AG20443 (cell line): Measurements from ENCODE around the gene FFAR3.
A peak's percentile ranks its signal among the peaks of the same experiment; 100 is the strongest.

Source experiments
- DNase-seq: peaks from one replicate; pipeline ENCODE4 v3.0.0; 2012; ENCODE audit warnings: low spot score, mixed read lengths

The FFAR3 gene

GRCh38 chr19:35357867-35358573, at the start of gene FFAR3:
Gene FFAR3 (plus strand): TSS chr19:35358460. CDS start chr19:35358891, 431 bp downstream.
- DNase-seq: peak; percentile 46

- DNase-seq: no peak
Observed at GRCh38 chr19:35308910-35309309, 49.4 kb upstream of the FFAR3 start.

- no peak for DNase-seq
Observed at GRCh38 chr19:35309481-35310279, 48.6 kb upstream of the FFAR3 start.

GRCh38 chr19:35310331-35310730, 47.9 kb upstream of the FFAR3 start:
- no peak for DNase-seq

DNA sequence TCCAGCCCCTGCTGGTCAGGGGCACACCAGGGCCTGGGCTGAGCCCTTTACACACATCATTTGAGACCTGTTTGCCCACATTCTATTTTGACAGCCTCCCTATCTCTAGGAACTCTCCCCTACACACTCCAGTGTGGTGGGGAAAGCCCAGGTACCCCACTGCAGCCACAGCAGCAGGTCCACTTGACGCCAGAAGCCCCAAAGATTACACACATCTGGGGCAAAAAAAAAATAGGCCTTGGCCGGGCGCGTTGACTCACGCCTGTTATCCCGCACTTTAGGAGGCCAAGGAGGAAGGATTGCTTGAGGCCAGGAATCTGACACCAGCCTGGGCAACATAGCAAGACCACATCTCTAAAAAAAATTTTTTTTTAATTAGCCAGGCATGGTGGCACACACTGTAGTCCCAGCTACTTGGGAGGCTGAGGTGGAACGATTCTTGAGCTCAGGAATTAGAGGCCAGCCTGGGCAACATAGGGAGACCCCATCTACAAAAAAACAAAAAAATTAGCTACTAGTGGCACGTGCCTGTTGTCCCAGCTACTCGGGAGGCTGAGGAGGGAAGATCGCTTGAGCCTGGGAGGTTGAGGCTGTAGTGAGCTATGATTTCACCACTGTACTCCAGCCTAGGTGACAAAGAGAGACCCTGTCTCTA, 47.3 kb upstream of the FFAR3 start:
- DNase-seq: no peak

DNA sequence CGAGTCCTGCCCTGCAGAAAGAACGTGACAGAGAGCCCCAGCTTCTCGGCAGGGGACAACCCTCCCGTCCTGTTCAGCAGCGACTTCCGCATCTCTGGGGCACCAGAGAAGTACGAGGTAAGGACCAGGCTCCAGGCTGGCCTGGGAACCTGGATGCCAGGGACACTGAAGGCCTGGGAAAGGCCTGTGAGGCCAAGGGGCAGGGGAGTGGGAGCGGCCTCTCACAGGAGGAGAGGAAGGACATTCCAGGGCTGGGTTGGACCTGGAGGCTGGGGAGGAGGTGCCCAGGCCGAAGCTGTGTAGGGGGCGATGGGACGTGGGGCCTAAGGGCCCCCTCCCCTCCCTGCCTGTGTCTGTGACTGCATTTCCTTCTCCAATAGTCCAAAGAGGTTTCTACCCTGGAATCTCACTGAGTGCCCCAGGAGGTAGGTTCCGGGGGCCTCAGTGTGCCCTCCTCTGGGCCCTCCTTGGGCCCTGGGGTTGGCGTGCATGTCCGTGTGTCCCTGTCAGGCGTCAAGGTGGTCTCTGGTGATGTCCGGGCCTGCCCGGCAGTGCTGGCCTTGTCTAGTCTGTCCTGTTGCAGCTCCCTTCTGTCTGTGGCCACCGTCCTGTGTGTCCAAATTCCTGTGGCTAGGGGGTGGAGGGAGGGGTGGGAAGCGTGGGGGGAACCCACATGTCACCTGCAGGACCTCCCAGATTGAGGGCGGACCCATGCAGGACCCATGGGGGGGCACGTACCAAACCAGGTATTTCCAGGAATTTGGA, 46.2 kb upstream of the FFAR3 start:
- DNase-seq: no peak

DNA sequence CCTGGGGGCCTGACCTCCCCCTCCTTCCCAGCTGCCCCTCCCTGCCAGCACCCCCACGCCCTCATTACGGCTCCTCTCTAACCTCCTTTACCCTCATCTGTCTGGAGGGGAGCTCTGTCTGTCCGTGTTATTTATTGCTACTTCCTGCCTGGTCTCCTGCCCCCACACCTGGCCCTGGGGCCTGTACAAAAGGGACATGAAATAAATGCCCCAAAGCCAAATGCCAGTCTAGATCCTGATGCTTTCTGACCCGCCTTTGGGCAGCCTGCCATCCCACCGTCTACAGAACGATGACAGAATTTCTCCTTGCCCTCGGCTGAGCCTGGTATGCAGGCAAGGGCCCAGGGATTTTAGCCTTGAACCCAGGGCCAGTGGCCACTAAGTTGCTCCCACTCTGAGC, 44.7 kb upstream of the FFAR3 start:
- no peak for DNase-seq

DNA sequence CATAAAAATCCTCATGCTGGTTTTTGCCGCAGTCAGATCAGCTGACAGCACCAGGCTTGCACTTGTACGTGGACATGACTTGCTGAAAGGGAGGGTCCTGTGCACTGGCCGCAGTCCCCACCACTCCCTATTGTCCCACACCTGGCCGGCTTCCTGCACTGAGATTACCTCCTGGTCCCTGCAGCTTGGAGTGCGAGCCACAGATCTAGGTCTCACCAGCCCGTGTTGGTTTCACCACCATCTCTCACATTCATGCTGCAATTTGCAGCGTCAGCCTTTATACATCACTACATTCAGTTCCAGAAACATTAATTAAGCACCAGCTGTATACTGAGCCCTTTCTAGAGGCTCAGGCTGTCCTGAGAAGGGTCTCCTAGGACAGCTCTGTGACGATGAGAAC, 44.2 kb upstream of the FFAR3 start:
- no peak for DNase-seq

- DNase-seq: no peak
Observed at GRCh38 chr19:35314858-35315470, 43.3 kb upstream of the FFAR3 start.

DNA sequence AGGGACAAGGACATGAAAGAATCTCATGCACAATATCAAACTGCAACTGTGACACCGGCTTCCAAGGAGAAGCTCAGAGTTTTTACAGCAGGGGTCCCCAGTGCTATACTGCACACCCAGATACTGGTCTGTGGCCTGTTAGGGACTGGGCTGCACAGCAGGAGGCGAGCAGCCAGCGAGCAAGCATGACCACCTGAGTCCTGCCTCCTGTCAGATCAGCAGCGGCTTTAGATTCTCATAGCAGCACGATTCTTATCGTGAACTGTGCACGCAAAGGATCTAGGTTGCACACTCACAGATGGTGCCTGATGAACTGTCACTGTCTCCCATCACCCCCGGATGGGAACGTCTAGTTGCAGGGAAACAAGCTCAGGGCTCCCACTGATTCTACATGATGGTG, 42.4 kb upstream of the FFAR3 start:
- no peak for DNase-seq

- DNase-seq: no peak
Observed at GRCh38 chr19:35316560-35316959, 41.7 kb upstream of the FFAR3 start.

GRCh38 chr19:35317464-35318043, 40.7 kb upstream of the FFAR3 start:
- DNase-seq: no peak

DNA sequence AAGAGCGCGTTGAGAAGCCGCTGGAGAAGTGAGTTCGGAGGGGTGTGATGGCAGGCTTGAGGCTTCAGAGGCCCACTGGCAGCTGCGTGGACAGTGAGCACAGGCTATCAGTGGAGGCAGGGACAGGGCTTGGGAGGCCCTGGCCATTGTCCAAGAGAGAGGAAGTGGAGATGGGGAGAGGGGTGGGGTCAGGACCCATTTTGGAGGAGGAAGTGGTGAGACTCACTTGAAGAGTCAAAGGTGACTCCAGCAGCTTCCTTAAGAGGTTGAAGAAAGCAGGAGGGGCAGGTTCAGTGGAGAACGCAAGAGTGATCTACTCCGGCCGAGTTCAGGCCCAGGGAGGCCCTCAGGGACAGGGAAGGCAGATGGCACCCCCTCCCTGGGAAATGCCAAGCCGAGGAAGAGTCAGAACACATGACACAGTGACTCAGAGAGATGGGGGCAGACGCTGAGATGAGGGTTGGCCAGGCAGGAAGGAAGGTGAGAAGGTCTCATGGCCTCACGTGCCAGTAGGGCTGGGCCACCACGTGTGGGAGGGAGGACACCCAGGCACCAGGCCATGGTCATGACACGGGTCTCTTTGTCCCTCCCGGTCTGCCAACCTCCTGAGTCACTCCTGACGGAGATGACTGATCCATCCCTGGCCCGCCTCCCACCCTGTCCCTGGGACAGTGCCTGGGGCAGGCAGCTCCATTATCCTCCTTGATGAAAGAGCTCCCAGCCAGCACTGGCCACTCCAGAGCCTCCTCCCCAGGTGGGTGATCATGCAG, 39.4 kb upstream of the FFAR3 start:
- DNase-seq: peak; percentile 91

GRCh38 chr19:35320065-35320713, 38.1 kb upstream of the FFAR3 start:
- no peak for DNase-seq

DNA sequence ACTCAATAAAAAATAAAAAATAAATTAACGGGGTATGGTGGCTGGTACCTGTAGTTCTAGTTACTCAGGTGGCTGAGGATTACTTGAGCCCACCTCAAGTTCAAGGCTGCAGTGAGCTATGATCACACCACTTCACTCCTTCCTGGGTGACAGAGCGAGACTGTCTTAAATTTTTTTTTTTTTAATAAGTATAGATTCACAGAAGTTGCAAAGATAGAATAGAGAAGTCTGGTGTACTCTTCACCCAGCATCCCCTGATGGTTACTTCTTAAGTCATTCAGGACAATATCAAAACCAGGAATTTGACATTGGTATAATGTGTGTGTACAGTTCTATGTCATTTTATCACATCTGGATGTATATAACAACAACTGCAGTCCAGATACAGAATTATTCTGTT, 37.0 kb upstream of the FFAR3 start:
- DNase-seq: no peak

DNA sequence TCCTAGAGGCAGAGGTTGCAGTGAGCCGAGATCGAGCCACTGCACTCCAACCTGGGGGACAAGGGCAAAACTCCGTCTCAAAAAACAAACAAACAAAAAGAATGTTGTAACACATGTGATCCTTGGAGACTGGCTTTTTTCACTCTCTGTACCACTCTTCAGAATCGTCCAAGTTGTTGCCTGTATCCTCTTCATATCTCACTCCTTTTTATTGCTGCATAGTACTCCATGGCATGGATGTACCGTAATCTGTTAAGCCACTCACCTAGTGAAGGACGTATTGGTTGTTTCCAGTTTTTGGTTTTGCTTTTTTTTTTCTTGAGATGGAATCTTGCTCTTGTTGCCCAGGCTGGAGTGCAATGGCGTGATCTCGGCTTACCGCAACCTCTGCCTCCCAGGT, 36.2 kb upstream of the FFAR3 start:
- DNase-seq: no peak

GRCh38 chr19:35327642-35328041, 30.6 kb upstream of the FFAR3 start:
- DNase-seq: no peak

DNA sequence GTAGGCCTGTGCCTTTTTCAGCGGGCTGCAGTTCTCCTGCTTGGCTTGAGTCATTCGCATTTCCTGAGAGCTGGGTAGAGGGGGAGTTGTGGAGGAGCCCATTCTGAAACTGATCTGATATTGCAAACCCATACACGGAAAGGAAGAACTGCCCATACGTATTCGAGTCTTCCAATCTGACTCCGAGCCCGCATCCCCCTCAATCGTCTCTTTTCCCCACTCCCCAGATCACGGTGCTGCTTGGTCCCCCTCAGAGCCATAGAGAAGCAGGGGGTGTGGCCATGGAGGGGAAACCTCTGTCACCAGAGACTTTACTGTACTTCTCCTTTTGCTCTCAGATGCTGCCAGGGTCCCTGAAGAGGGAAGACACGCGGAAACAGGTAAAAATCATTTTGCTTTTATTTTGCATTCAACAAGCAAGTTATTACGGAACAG, 29.4 kb upstream of the FFAR3 start, which contains the start of gene CD22:
Gene CD22, plus strand, starts transcription at position 337 of the 435 bp plus-strand sequence. CDS start 2,854 bp downstream, outside the sequence.
- no peak for DNase-seq

- DNase-seq: no peak
Observed at GRCh38 chr19:35329323-35329722, 28.9 kb upstream of the FFAR3 start.

DNA sequence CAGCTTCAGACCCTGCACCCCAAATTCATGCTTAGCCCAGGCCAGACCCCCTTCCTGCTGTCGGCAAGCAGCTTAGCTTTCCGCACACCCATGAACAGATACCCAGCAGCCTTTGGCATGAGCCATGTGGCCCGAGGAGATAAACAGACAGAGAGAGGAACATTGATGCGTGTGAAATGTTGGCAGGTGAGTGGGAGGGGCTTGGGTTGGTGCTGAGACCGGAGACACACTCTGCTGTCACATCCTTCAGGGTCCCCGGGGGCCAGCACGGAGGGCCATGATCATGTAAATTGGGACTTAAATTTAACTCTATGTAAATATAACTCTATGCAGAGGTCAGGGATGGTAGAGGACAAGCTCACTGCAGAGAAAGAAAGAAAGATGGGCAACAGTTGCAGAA, 27.8 kb upstream of the FFAR3 start:
- no peak for DNase-seq
